HT-29 (cell line): ENCODE data around the gene DNAH8. TPM values are rescaled to one million over a fixed set of nuclear protein-coding genes. Genes with fewer than 3 reads are reported as not detected.

ENCODE experiments used
- DNase-seq: peaks from one replicate; pipeline ENCODE4 v3.0.0-alpha.2; 2015; ENCODE audit warnings: low spot score
- total RNA-seq: library from RNA; depleted of rRNA; stranded (reverse); fragments of >200 nt; shearing (Covaris generic); gene quantifications from 2 replicates; pipeline ENCODE4 v1.2.3, GENCODE V29; 2014

The DNAH8 gene
- total RNA-seq, 1 experiment from 2014 or later: not detected

GRCh38 chr6:38750968-38751615, 36.0 kb downstream of the DNAH8 start:
- DNase-seq: no peak

- DNase-seq: no peak
These were observed 38.6 kb downstream of the DNAH8 start for GRCh38 chr6:38753707-38754106.

- DNase-seq: peak; percentile 70
These were observed 40.1 kb downstream of the DNAH8 start for GRCh38 chr6:38755207-38755606.

- peak; percentile 46 for DNase-seq
These were observed 40.8 kb downstream of the DNAH8 start for GRCh38 chr6:38755874-38756273.

- no peak for DNase-seq
These were observed 45.0 kb downstream of the DNAH8 start for GRCh38 chr6:38760097-38760496.

GRCh38 chr6:38762848-38763247, 47.7 kb downstream of the DNAH8 start:
- no peak for DNase-seq

GRCh38 chr6:38767560-38767959, 52.4 kb downstream of the DNAH8 start:
- DNase-seq: no peak

GRCh38 chr6:38773338-38773737, 58.2 kb downstream of the DNAH8 start:
- peak; percentile 46 for DNase-seq

GRCh38 chr6:38774929-38775707, 60.0 kb downstream of the DNAH8 start:
- DNase-seq: no peak

- DNase-seq: no peak
These were observed 60.8 kb downstream of the DNAH8 start for GRCh38 chr6:38775870-38776269.

GRCh38 chr6:38776515-38776914, 61.4 kb downstream of the DNAH8 start:
- DNase-seq: no peak

GRCh38 chr6:38779310-38780062, 64.4 kb downstream of the DNAH8 start:
- no peak for DNase-seq

GRCh38 chr6:38782616-38783015, 67.5 kb downstream of the DNAH8 start:
- DNase-seq: no peak

- no peak for DNase-seq
These were observed 68.5 kb downstream of the DNAH8 start for GRCh38 chr6:38783443-38784228.

GRCh38 chr6:38784506-38785235, 69.6 kb downstream of the DNAH8 start:
- DNase-seq: no peak

- no peak for DNase-seq
These were observed 71.4 kb downstream of the DNAH8 start for GRCh38 chr6:38786486-38786885.

GRCh38 chr6:38789256-38789655, 74.1 kb downstream of the DNAH8 start:
- DNase-seq: no peak

- DNase-seq: no peak
These were observed 77.2 kb downstream of the DNAH8 start for GRCh38 chr6:38792356-38792755.

- DNase-seq: no peak
These were observed 79.6 kb downstream of the DNAH8 start for GRCh38 chr6:38794682-38795081.

- DNase-seq: peak; percentile 30
These were observed 80.9 kb downstream of the DNAH8 start for GRCh38 chr6:38796006-38796405.

- DNase-seq: peak; percentile 20
These were observed 81.3 kb downstream of the DNAH8 start for GRCh38 chr6:38796437-38796836.
